ENCODE measurements around the gene UGP2.

Gene UGP2

DNA sequence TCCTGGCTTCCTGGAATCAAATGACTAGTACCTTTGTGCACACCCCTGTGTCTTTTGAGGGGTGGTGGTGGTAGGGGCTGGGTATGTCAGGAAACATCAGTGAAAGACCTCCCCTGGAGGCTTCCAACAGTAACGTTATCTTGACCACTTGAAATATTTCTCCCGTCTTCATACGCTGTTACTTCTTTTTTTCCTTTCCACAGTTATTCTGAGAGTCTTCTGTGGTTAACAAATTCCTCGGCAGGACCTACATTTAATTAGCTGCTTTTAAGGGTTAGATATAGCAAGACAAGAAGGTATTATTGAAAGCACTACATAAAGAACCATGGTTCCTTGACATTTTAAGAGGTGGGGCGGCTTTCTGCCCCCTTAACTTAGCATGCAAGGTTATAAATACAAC, 34.6 kb downstream of the UGP2 start:
- Histone ChIP-seq H3K9ac (ENCODE audit: low read length) (no peak overlapping the region), H4K20me1 (ENCODE audit: insufficient read depth, low read length) (no peaks in the 10 kb centered on the region), H3F3A (ENCODE audit: insufficient read depth, low read length) (no peaks in the 10 kb centered on the region), H3K9me2 (ENCODE audit: low read depth, low read length) (no peaks in the 10 kb centered on the region), H2AFZ (ENCODE audit: low read length) (no peak overlapping the region), H3K36me3 (ENCODE audit: insufficient read depth, low read length) (peaks cover 58% of the 10 kb centered on the region), H3K4me2 (ENCODE audit: low read length) (no peak overlapping the region), H3K9me3 (ENCODE audit: low read length) (0 out of 2 replicates have a peak, but pooled peaks cover 2% of the 10 kb centered on the region), H3K79me2 (ENCODE audit: insufficient read depth, low read length) (peaks cover 10% of the 10 kb centered on the region; the same call in 1 of the 2 replicates), H3K27ac (ENCODE audit: low read depth, low read length, poor library complexity, severe bottlenecking) (no peak overlapping the region), H3K4me1 (ENCODE audit: insufficient read depth, low read length, severe bottlenecking) (no peaks in the 10 kb centered on the region), H3K27me3 (ENCODE audit: insufficient read depth, low read length) (no peaks in the 10 kb centered on the region), H3K4me3 (ENCODE audit: low read depth, low read length, poor library complexity, severe bottlenecking) (no peak overlapping the region)
- TF ChIP-seq, protein P1, sequence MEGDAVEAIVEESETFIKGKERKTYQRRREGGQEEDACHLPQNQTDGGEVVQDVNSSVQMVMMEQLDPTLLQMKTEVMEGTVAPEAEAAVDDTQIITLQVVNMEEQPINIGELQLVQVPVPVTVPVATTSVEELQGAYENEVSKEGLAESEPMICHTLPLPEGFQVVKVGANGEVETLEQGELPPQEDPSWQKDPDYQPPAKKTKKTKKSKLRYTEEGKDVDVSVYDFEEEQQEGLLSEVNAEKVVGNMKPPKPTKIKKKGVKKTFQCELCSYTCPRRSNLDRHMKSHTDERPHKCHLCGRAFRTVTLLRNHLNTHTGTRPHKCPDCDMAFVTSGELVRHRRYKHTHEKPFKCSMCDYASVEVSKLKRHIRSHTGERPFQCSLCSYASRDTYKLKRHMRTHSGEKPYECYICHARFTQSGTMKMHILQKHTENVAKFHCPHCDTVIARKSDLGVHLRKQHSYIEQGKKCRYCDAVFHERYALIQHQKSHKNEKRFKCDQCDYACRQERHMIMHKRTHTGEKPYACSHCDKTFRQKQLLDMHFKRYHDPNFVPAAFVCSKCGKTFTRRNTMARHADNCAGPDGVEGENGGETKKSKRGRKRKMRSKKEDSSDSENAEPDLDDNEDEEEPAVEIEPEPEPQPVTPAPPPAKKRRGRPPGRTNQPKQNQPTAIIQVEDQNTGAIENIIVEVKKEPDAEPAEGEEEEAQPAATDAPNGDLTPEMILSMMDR (IDR thresholded peaks at IDR 0.05; ENCODE audit: low read length): no peak
- no peak for TF ChIP-seq EZH2 (IDR thresholded peaks at IDR 0.05; ENCODE audit: borderline replicate concordance, low read length)

DNA sequence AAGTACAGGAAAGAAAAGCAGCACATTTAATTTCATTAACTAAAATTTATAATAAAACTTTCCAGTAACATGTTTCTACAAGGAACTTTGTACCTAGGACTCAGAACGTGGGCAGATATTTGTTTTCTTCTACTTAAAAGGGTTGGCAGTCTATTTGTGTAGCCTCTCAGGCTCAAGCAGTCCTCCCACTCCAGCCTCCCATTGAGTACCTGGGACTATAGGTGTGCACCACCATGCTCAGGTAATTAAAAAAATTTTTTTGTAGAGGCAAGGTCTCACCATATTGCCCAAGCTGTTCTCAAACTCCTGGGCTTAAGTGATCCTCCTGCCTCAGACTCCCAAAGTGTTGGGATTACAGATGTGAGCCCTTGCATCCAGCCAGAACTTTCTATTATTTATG, 36.8 kb downstream of the UGP2 start:
- no peak overlapping the region for H2AFZ ChIP-seq (ENCODE audit: low read length)
- TF ChIP-seq, protein P1 (IDR thresholded peaks at IDR 0.05; ENCODE audit: low read length): no peak
- no peak for TF ChIP-seq EZH2 (IDR thresholded peaks at IDR 0.05; ENCODE audit: borderline replicate concordance, low read length)
- H3F3A ChIP-seq (ENCODE audit: insufficient read depth, low read length): no peaks in the 10 kb centered on the region
- H3K9me2 ChIP-seq (ENCODE audit: low read depth, low read length): no peaks in the 10 kb centered on the region
- H3K4me1 ChIP-seq (ENCODE audit: insufficient read depth, low read length, severe bottlenecking): no peaks in the 10 kb centered on the region
- H3K4me2 ChIP-seq (ENCODE audit: low read length): no peak overlapping the region
- no peaks in the 10 kb centered on the region for H3K27me3 ChIP-seq (ENCODE audit: insufficient read depth, low read length)
- H4K20me1 ChIP-seq (ENCODE audit: insufficient read depth, low read length): no peaks in the 10 kb centered on the region
- H3K9me3 ChIP-seq (ENCODE audit: low read length): no peaks in the 10 kb centered on the region
- no peak overlapping the region for H3K9ac ChIP-seq (ENCODE audit: low read length)
- peaks cover 57% of the 10 kb centered on the region for H3K36me3 ChIP-seq (ENCODE audit: insufficient read depth, low read length)
- no peak overlapping the region for H3K27ac ChIP-seq (ENCODE audit: low read depth, low read length, poor library complexity, severe bottlenecking)
- peaks cover 10% of the 10 kb centered on the region; the same call in 1 of the 2 replicates for H3K79me2 ChIP-seq (ENCODE audit: insufficient read depth, low read length)
- no peak overlapping the region for H3K4me3 ChIP-seq (ENCODE audit: low read depth, low read length, poor library complexity, severe bottlenecking)

DNA sequence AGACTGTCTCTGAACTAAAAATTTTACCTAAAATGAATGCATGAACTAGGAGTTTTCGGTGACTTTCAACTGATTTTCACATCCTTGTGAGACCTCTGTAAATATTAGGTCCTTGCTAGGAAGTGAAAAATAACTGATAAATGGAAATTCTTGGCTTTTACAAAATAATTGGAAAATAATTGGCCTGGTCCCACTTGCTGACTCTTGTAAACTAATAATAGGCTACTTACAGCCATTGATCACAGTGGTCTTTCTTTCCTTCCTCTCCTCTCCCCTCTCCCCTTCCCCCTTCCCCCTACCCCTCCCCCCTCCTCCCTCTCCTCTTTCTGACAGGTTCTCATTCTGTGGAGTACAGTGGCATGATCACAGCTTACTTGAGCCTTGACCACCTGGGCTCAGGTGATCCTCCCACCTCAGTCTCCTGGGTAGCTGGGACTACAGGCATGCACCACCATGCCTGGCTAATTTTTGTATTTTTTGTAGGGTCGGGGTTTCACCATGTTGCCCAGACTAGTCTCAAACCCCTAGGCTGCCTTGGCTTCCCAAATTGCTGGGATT, 38.3 kb downstream of the UGP2 start:
- H3K27ac ChIP-seq (ENCODE audit: low read depth, low read length, poor library complexity, severe bottlenecking): no peak overlapping the region
- H3K4me3 ChIP-seq (ENCODE audit: low read depth, low read length, poor library complexity, severe bottlenecking): no peak overlapping the region
- no peak overlapping the region for H2AFZ ChIP-seq (ENCODE audit: low read length)
- TF ChIP-seq, protein P1 (IDR thresholded peaks at IDR 0.05; ENCODE audit: low read length): no peak
- no peak for TF ChIP-seq EZH2 (IDR thresholded peaks at IDR 0.05; ENCODE audit: borderline replicate concordance, low read length)
- no peak overlapping the region for H3K9ac ChIP-seq (ENCODE audit: low read length)
- H3K9me2 ChIP-seq (ENCODE audit: low read depth, low read length): no peaks in the 10 kb centered on the region
- H3K4me1 ChIP-seq (ENCODE audit: insufficient read depth, low read length, severe bottlenecking): no peaks in the 10 kb centered on the region
- no peaks in the 10 kb centered on the region for H3K9me3 ChIP-seq (ENCODE audit: low read length)
- peaks cover 55% of the 10 kb centered on the region for H3K36me3 ChIP-seq (ENCODE audit: insufficient read depth, low read length)
- no peaks in the 10 kb centered on the region for H3F3A ChIP-seq (ENCODE audit: insufficient read depth, low read length)
- no peaks in the 10 kb centered on the region for H4K20me1 ChIP-seq (ENCODE audit: insufficient read depth, low read length)
- no peak overlapping the region for H3K4me2 ChIP-seq (ENCODE audit: low read length)
- H3K79me2 ChIP-seq (ENCODE audit: insufficient read depth, low read length): peaks cover 10% of the 10 kb centered on the region; the same call in 1 of the 2 replicates
- no peaks in the 10 kb centered on the region for H3K27me3 ChIP-seq (ENCODE audit: insufficient read depth, low read length)
